RKO (cell line): ENCODE measurements around the gene MPZ.
"Not testable (repeated sequence)": the region's sequence is repeated elsewhere in the genome, so short reads cannot be mapped to it uniquely, and the experiment has no call there.

Experiments
- DNase-seq: peaks from one replicate; pipeline ENCODE4 v3.0.0-alpha.2; 2016; ENCODE audit warnings: low spot score

Gene MPZ

DNA sequence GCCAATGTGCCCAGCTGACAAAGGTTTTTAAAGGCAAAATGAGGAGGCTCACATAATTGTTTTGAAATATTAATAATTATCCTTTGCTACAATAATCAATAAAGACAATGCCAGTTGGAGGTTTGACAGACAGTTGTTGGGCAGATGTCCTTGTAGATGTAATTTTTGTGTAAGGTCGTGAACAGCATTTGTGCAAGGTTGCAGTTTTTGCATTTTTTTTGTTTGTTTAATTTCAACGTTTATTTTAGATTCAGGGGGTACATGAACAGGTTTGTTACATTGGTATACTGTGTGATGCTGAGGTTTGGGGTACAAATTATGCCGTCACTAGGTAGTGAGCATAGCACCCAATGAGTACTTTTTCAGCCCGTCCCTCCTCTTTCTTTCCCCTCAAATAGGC, 9.3 kb downstream of the MPZ start:
- no peak for DNase-seq

DNA sequence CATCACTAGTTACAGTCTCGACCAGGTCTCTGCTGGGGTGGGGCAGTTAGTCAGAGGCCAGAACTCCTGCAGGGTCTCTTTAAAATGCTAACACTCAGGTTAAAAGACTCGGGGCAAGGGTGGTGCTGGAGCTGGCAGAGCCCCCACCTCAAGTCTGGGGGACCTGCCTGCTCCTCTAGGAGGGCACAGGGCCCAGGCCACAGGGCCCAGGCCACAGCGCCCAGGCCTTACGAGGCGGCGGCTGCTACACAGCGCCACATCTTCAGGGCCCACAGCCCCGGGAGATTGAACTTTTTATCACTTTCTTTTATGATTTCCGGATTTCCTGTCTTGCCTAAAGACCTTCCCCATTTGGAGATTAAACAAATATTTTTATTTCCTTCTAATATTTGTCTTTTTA, 10.4 kb downstream of the MPZ start:
- DNase-seq = no peak

DNA sequence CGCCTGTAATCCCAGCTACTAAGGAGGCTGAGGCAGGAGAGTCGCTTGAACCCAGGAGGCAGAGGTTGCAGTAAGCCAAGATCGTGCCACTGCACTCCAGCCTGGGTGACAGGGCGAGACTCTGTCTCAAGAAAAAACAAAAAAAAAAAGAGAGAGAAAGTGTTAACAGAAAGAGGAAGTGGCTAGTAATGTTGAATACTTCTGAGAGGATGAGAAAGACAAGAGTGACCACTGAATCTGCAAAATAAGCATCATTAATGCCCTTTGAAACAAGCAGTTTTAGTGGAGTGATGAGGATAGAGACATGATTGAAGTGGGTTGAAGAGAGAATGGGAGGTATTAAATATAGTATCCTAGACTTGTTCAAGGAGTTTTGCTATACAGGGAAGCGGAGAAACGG, 11.7 kb downstream of the MPZ start:
- DNase-seq = no peak

DNA sequence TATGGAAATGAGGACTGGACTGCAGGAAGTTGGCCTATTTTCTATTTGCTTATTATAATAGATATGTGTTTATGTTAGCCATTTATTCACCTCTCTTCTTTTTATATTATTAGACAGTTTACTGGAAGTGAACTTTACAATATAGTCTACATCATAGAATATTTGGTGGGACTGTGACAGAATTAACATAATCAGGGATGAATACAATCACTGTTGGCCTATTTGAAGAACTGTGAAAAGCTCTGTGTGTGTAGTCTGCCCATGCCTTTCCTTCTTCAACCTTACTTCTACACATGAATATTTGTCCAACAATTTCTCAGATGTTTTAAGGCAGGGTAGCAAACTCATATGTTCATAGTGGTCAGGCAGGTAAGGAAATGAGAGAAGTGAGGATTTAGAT, 12.4 kb downstream of the MPZ start:
- no peak for DNase-seq

DNA sequence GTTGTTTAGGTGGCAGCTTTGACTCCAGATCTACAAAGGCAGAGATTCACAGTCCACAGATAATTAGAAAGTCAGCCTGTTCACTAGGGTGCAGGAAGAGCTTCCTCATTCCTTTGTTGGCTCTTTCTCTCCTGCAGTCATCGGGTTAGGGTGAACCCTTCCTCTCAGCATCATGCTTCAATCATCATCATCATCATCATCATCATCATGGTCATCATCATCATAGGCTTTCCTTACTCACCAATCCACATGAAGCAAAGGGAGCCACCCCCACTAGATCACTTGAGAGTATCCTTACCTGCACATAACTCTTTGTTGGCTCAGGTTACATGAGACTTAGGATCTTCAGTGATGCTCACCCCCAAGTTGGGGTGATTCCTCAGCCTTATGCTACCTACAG, 19.0 kb downstream of the MPZ start:
- DNase-seq = no peak

DNA sequence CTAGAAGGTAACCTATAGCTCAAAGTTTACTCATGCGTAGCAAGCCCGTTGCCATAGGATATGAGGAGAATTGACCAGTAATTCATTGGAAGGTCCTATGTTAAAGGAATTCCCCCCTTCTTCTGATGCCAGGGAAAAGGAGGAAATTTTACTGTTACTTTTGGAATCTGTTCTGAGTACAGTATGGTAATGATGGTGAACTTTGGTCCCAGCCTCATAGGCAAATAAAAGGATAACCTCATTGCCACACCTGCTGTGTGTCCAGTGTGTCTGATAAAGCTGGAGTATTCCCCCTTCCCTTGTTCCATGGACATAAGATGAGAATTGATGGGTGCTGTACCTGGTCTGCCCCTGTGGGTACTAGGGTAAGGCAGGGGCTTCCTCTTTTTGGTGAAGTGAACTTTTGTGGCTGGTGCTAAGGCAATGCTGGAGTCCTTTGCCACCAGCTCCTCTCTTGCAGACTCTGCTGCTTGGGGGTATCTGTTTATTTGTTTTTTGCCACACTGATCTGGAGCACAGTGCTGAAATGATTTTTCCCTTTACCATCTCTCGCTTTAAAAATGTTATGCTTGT, 22.2 kb downstream of the MPZ start:
- DNase-seq = no peak

DNA sequence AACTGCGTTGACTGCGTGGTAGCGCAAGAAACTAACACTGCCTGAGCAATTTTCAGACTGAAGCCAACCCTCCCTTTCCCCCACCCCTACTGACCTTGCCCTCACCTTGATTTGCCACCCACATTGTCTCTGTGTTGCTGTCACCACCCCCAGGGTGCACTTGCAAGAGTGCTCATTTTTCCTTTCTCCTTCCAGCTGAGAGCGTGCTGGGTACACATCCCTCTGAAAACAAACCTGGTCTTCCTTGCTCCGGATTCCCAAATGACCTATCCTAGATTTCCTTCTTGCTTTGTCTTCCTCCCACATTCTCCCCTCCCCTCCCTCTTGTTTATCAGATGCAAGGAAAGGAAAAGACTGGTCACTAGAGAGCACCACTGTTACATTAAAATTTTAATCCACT, 24.2 kb downstream of the MPZ start:
- no peak for DNase-seq

DNA sequence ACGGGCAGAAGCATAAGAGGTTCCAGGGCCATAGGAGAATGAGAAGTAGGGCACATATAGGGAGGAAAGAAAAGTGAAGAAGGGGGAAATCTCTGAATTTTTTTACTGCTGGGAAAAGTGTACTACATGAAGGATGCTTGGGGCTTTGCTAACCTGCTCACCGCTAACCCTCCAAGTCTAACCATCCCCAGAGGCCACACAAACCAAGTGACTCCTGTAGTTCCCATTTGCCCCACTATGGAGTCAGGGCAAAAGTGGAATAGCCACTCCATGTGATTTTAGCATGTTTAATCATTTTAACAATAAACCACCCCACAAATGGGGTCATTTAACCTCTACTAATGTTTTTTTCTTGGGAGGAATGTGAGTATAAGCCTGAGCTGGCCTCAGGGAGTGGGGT, 24.7 kb downstream of the MPZ start:
- DNase-seq = no peak

DNA sequence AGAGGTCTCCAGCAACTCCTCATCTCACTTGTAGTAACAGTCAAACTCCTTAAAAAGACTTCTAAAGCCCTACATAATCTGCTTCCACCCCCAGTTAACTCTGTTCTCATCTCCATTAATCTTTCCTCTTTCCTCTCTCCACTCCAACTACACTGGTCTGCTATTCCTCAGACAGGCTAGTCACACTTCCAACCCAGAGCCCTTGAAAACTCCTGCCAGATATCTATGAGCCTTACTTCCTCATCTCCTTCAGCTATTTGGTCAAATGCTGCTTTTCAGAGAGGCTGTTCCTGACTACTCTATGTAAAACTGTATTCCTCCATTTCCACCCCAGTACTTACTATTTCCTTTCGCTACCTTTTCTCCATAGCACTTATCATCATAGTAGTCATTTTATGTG, 26.8 kb downstream of the MPZ start:
- no peak for DNase-seq

DNA sequence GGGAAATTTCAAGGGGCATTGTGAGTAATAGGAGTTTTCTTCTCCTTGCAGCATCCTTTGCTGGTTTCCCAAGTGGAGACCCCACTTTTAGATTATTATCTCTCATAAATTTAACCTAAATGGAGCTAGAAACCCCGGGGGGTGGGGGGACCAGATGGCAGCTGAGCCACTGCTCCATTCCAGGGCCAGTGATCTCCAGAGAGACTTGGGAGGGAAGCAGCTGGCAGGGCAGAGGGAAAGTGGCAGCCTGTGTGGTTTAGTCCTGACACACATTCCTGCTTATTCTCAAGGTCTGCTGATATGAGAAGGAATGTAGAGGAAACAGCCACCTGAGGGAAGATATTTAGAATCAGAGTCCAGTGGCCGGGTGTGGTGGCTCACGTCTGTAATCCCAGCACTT, 34.9 kb downstream of the MPZ start:
- DNase-seq = no peak

DNA sequence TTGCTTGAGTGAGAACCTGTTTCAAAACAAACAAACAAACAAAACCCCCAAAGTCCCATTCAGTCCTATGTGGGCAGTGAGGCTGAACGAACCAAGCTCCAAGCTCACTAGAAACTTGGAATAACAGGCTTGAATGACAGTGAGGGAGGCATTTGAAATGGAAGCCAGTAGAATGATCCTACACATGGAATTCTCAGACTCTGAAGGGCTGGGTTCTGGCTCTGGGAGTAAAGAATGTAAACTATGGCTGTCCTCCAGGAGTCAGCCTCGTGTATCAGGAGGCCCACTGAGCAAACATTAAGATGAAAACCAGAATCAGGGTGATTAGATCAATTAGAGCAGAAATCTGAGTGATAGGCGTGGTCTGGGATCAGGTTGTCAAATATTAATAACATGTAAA, 36.4 kb downstream of the MPZ start:
- DNase-seq = no peak

DNA sequence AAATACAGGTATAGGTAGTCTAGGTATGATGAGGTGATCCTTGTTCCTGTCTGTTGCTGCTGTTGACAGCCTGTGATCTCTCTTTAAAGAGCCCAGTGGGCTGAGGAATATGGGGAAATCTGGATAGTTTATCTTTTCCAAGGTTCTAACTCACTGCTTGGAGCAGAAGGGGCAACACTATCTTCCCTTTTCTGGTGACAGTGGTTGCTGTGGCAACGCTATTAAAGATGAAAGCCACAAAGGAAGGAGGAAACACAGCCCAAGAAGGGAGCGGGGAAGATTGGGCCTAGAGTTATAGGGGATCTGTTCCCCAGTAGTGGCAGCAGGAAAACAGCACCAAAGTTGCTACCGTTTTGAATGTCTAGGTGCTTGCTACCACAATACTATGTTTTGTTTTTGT, 42.4 kb downstream of the MPZ start:
- no peak for DNase-seq

DNA sequence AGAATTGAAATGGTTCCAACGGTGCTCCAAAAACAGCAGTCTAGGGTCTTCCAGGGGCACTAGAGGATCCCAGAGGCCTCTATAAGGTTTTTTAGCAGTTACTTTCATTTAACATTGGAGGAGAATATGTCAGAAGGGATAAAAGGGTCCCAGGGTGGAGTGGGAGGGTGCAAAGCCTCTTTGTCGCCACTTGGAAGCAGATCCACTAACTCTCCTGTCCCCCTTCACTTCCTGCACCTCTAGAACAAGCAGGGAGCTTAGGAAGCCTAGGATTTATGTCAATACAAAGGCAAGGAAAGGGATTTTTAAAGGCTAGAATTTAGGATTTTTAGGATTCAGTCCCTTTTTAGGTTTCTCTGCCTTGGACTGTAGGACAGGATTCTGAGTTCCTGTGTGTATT, 42.9 kb downstream of the MPZ start:
- no peak for DNase-seq

DNA sequence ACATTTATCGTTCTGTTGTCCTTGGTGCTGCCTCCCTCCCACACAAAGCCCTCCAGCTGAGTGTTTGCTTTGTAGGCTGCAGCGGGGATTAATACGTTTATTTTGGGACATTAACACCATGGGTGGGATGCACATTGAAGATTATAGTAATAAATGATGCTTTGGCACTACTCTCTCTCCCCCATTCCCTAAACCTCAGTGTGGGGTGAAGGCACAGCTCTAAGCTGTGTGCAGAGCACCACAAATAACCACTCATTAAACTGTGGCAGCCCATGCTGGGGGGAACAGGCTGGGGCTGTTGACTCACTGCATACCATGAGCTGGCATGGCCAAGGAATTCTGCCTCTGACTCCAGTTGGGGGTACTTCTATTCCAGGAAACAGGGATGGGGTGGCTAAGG, 43.6 kb downstream of the MPZ start:
- DNase-seq = no peak

DNA sequence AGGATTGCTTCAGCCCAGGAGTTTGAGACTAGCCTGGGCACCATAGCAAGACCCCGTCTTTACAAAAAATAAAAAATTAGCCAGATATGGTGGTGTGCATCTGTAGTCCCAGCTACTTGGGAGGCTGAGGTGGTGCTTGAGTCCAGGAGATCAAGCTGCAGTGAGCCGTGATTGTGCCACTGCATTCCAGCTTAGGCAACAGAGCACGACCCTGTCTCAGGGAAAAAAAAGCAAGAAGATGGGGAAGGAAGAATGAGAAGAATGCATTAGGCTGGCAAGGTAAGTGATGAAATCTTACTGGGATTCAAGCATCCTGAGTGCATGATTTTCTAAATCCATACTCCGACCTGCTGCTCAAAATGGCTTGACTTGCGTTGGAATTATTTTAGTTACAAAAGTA, 44.5 kb downstream of the MPZ start:
- DNase-seq = no peak

DNA sequence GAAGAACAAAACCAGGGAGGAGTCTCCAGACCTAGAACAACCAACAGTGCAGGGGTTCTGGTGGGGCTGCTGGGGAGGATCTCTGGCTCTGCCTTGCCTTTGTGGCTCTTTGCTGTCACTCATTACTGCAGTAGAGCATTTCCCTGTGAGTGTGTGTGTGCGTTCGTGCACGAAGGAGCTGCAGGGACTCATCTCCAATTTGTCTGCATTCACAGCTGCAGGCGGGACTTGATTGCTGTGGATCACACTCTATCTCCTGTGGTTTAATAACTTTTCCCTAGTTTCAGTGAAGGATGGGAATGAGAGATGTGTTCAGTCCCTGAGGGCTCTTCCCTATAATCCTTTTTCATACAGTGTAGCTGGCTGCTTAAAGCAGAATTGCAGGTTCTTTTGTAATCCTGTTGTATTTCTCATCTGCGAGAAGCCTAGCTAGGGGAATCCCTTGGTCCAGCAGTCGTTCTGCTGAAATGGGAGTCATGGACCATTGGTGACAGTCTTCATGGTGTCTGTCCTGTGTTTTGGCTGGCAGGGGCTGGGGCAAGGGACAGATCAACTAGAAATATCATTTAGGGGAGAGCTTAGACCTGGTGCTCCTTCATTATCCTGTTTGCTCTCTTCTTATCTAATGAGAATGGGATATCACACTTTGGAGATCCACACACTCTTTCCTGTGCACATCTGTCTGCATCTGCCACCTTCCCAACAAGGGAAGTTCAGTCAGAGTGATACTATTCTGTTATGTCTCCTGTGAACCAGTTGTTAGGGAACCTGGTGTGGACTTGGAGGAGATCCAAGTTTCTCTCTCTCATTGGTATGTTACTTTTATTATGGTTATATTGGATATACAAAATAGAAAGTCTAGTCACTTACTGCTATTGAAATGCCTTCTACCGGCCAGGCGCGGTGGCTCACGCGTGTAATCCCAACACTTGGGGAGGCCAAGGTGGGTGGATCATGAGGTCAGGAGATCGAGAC, 48.2 kb downstream of the MPZ start:
- no peak for DNase-seq

DNA sequence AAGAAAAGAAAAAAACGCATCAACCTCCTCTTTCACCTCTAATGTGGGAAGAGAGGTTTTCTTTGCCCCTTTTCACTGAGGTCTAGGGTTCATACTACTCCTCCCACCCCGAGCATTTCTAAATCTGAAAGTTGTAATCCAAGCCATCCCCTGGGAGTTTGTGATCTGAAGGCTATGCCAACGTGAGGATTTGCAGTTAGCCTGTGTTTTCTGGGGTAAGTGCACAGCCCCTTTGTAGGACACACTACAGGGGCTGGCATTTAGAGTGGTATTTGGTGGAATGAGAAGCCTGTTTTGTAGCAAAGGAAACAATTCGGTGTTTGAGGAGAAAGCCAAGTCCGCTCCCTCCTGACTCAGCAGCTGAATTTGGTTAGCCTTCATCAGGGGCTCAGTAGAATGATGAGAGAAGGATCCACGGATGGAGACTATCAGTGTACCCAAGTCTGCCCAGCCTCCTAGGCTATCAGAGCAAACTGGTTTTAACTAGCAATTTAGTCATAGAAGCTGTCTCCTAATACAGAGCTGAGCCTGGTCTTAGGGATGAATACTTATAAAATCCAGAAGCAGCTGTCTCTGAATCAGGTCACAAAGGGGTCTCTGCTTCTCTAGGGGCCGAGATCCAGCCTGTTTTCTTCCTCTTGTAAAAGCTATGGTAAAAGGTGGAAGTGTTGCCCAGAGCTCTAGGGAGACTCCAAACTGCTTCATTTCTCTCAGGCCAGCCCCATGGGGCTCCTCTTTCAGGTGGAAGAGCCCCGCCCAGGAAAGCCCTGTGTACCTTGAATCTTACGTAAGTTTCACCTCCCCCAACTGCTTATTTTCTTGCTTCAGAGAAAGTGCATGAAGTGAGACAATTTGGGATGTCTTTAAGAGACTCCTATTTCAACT, 49.1 kb downstream of the MPZ start:
- no peak for DNase-seq

DNA sequence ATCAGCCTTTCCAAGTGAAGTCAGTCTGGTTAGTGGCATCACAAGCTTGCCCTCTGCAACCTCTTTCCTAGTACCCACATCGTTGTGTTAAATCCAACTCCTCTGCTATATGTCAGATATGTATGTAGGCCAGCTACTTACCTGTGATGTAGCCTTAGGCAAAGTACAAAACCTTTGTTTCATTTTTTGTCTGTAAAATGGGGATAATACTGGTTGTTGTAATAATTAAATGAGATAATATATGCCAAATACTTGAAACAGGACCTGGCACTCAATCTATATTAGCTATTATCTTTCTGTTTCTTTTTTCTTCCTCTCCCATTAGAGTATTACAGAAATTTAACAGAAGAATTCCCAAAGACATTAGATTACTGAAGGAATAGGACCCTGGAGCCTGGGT, 50.0 kb downstream of the MPZ start:
- DNase-seq = no peak

DNA sequence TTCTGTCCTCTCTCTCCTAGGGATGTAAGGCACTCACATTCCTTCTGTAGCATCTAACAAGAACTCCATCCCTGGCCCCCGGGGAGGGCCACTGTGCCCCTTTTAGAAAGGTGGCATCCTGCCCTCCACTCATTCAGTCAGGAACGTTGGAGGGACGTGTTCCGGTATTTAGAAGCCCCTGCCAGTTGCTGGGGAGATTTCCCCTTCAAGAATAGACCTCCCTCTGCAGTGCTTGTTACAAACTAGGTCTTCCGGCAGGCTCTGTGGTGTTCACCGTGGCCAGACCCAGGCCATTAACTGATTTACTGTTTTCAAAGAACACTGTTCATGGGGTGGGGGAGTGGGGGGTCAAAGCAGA, 50.4 kb downstream of the MPZ start:
- no peak for DNase-seq

DNA sequence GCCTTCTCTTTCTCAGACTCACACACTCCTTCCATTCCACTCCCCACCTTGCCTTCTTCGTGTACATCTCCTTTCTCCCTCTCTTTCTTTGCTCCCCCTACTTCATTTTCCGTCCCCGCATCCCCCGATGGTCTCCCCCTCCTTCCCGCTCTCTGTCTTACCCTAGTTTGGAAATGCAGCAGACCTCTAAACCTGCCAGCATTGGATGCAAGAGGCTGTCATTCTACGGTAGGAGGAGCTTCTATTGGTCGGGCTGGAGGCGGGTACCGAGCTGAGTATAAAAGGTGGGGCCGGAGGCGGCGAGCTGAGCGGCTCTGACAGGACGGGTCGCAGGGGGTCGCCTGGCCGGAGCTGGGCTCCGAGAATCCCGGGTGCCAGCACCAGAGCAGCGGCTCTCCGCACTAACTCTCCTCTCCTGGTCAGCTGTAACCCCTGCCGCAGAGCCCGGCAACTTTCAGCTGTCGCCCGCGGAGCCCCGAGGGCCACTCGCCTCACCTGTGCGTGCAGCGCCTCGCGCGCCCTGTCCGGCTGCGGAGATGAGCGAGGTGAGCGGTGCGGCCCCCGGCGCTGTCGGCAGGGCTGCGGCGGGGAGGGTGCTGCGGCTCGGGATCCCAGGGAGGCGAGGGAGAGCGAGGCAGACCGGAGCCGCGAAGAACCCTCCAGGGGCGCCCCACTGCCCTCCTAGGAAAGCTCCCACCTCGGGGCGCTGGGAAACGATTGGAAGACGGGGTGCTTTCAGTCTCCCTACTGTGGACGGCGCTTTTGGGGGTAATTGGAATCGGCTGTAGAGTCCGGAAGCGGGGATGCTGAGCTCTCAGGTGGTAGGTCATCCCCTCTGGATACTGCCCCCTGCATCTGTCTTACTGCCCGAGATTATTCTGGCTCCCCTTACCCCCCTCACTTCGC, 51.1 kb downstream of the MPZ start, which contains the start of gene PCP4L1:
Gene PCP4L1, plus strand, starts transcription at position 307 of the 906 bp plus-strand sequence. Its CDS starts 230 bp downstream, at position 537.
- DNase-seq = no peak

DNA sequence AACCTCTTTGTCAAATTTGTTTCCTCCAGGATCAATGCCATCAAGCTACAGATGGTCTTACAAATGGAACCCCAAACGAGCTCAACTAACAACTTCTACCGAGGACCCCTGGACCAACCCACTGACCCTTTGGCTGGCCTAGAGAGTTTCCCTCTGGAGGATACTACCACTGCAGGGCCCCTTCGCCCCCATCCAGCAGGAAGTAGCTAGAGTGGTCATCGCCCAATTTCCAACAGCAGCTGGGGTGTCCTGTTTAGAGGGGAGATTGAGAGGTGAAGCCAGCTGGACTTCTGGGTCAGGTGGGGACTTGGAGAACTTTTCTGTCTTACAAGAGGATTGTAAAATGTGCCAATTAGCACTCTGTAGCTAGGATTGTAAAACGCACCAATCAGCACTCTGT, 52.7 kb downstream of the MPZ start:
- DNase-seq = not testable (repeated sequence)
